ENCODE results near the gene ALDH1A3. TPM values are rescaled to one million over a fixed set of nuclear protein-coding genes. Genes with fewer than 3 reads are reported as not detected.
A peak's percentile ranks its signal among the peaks of the same experiment; 100 is the strongest.

The ALDH1A3 gene
- total RNA-seq, 1 experiment from 2014 or later, result 25.9 TPM

DNA sequence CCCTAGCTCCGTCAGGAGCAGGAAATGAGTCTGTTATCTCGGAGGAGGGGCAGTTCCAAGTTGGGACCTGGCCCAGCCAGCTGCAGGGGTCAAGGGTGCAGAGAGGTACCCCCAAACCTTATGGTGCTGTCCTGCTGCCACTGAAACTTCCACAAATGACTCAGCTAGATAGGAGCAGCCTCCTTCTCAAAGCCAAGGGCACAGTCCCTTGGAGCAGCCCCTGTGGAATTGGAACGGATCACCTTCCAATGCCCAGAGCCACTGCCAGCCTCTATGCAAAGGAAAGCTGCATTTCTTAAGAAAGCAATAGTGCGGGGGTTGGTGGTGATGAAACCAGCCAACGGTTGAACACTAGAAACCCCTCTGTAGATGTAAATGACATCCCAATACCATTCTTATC, 20.0 kb downstream of the ALDH1A3 start:
- H3K27me3 ChIP-seq (ENCODE audit: control insufficient read depth, insufficient read depth, low read length), result no peaks in the 10 kb centered on the region
- no peaks in the 10 kb centered on the region; the same call in none of the 2 replicates for H3K36me3 ChIP-seq (replicated peaks; ENCODE audit: control insufficient read depth, insufficient read depth, low read length)
- no peak for DNase-seq
- no peak overlapping the region for H3K4me3 ChIP-seq (ENCODE audit: insufficient read depth, low read depth, low read length)

DNA sequence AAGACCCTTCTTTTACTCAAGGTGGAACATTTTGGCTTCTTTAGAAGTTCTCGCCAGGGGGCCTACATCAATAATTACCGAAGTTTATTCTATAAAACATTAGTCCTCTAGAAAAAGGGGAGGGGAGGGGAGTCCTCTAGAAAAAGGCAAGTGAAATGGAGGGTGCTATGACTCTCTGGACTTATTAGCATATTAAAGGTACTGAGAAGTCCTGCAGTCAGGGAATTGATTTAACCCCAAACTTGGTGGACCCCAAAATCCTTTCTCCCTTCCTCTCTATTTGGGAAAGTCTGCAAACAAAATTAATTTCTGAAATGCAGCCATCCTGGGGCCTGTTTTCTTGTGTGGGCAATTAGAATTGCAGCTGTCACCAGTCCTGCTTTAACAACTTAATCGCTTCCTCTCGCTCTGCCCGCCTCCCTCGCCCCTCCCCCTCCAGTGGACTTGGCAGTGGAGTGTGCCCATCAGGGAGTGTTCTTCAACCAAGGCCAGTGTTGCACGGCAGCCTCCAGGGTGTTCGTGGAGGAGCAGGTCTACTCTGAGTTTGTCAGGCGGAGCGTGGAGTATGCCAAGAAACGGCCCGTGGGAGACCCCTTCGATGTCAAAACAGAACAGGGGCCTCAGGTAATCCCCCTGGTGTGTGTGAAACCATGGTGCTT, 20.6 kb downstream of the ALDH1A3 start:
- DNase-seq, result no peak
- Histone ChIP-seq H3K4me3 (ENCODE audit: insufficient read depth, low read depth, low read length) (no peak overlapping the region), H3K36me3 (replicated peaks; ENCODE audit: control insufficient read depth, insufficient read depth, low read length) (no peaks in the 10 kb centered on the region; the same call in none of the 2 replicates), H3K27me3 (ENCODE audit: control insufficient read depth, insufficient read depth, low read length) (no peaks in the 10 kb centered on the region)

DNA sequence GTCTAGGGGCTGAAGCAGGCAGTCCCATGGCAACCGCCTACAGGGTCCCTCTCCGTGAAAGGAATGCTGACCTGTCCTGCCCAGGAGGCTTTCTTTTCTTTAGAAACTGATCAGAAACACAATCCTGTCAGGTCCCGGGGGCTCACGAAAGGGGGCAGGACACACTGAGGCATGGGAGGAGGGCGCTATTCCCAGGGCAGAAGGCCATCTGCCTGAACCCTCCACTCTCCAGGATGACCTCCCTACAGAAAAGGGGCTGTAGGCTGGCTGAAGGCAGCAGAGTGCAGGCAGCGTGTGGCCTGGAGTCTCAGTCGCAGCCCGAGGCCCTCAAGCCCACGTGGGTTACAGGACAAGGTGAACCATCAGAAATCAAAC, 21.2 kb downstream of the ALDH1A3 start:
- Histone ChIP-seq H3K27me3 (ENCODE audit: control insufficient read depth, insufficient read depth, low read length) (no peaks in the 10 kb centered on the region), H3K36me3 (replicated peaks; ENCODE audit: control insufficient read depth, insufficient read depth, low read length) (no peaks in the 10 kb centered on the region; the same call in none of the 2 replicates), H3K4me3 (ENCODE audit: insufficient read depth, low read depth, low read length) (no peak overlapping the region)
- DNase-seq, result no peak

DNA sequence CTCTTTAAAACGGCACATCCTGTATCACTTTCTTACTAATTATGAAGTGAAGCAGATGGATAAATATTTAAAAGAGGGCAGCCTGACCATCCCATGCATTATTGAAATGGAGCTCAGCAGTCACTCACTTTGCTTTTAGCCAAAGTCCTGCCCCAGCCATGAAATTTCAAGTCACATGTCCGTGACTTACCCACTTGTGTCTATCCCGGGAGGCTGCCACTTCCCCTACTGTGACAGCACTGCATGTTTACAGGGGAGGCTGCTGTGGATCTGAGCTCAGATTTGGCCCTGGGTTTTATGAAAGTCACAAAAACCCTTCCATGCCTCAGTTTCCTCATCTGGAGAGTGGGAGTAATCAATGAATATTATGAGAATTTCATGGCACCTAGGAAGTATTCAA, 21.7 kb downstream of the ALDH1A3 start:
- no peak for DNase-seq
- Histone ChIP-seq H3K4me3 (ENCODE audit: insufficient read depth, low read depth, low read length) (no peak overlapping the region), H3K36me3 (replicated peaks; ENCODE audit: control insufficient read depth, insufficient read depth, low read length) (no peaks in the 10 kb centered on the region; the same call in none of the 2 replicates), H3K27me3 (ENCODE audit: control insufficient read depth, insufficient read depth, low read length) (no peaks in the 10 kb centered on the region)

DNA sequence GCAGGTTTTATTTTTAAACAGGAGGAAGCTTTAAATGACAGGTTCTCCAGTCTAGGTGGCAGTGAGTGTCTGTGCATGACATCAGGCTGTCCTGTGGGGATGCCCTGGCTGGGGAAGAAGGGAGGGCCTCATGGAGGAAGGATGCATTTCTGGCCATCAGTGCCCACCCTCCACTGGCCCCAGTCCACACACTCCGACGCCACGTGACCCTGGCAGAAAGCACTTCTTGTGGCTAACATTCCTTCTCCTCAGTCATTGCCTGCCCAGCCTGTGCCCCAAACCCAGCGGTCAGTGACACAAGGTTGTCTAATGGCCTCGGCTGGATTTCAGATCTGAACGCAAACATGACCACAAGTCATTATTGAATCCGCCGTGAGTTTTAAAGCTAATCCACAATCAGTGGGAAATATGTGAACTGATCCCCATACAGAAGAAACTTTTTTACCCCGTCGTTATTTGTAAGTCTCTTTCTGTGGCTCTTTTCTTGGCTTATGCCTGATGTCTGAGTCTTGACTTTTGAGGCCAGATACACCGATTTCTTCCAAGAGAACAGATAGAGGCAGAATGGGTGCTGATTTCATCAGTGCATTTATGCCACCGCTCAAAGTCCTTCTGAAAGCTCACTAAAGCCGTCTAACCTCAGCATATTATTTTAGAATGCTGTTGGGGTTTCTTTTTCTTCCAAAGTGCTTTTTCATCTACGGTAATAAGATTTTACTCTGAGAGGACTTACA, 22.2 kb downstream of the ALDH1A3 start:
- no peak for DNase-seq
- Histone ChIP-seq H3K36me3 (replicated peaks; ENCODE audit: control insufficient read depth, insufficient read depth, low read length) (no peaks in the 10 kb centered on the region; the same call in none of the 2 replicates), H3K4me3 (ENCODE audit: insufficient read depth, low read depth, low read length) (no peak overlapping the region), H3K27me3 (ENCODE audit: control insufficient read depth, insufficient read depth, low read length) (no peaks in the 10 kb centered on the region)

DNA sequence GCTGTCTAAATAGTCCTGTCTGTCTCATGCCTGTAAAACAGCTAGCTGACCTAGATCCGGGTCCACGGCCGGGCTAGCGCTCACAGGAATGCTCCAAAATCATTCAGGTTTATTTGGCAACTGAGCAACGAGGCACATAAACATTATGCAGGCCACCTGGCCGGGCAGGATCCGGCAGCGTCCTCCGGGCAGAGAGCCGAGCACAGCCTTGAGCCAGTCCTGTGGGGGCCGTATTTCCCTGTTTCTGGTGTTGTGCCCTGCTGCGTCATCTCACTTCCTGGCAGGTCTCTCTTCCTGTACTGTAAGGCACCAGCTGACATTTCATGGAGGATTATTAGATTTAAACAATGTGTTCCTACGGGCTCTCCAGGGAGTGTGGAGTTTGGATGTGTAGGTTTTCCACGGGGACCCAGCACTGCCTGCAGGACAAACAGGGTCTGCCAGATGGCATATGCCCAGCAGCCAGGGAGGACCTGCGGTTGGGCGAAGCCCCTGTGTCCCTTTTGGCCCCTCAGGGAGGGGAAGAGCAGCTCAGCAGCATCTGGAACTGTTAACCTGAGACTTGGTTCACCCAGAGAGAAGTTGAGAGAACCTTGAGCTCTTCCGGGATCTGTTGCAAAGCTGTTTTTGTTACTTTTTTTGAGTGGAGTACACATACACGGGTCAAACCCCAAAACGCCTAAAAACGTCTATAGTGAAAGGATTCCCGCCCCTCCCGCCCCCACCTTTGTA, 23.0 kb downstream of the ALDH1A3 start:
- Histone ChIP-seq H3K36me3 (replicated peaks; ENCODE audit: control insufficient read depth, insufficient read depth, low read length) (no peaks in the 10 kb centered on the region; the same call in none of the 2 replicates), H3K27me3 (ENCODE audit: control insufficient read depth, insufficient read depth, low read length) (no peaks in the 10 kb centered on the region), H3K4me3 (ENCODE audit: insufficient read depth, low read depth, low read length) (no peak overlapping the region)
- no peak for DNase-seq

DNA sequence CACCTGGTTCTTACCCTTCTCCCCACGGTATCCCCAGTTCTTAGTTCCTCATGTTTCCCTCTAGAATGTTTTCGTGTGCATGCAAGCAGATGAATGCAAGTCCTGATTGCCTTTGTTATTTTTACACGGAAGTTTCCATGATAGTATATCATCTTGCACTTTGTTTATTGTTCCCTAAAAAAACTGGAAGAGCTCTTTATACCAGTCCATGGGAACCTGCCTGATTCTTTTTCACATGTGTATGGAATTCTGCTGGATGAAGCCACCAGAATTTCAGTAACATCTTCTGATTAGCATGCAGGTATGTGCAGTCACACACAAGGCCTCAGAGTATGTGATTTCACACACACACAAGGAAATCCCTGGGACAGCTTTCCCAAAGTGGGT, 23.5 kb downstream of the ALDH1A3 start:
- H3K4me3 ChIP-seq (ENCODE audit: insufficient read depth, low read depth, low read length), result no peak overlapping the region
- H3K36me3 ChIP-seq (replicated peaks; ENCODE audit: control insufficient read depth, insufficient read depth, low read length), result no peaks in the 10 kb centered on the region; the same call in none of the 2 replicates
- no peaks in the 10 kb centered on the region for H3K27me3 ChIP-seq (ENCODE audit: control insufficient read depth, insufficient read depth, low read length)
- DNase-seq, result no peak

DNA sequence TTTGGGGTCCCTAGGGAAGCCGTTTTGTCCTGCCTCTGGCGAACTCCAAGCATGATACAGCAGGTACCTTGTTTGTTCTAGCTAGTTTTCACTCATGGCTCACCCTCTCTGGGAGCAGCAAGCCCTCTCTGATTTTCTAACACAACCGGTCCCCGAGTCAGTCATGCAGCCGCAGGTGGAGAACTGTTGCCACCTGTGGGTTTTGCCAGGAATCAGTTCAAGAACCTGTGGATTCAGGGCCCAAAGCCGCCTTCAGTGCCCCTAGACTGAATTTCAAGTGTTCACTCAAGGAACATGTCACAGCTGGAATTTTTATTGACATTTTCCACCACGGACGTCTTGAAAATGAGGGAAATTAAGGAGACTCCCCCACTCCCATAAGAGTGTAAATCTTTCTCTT, 26.2 kb downstream of the ALDH1A3 start:
- no peaks in the 10 kb centered on the region for H3K27me3 ChIP-seq (ENCODE audit: control insufficient read depth, insufficient read depth, low read length)
- peak; percentile 63 for DNase-seq
- peaks cover 1% of the 10 kb centered on the region; the same call in 1 of the 2 replicates for H3K36me3 ChIP-seq (replicated peaks; ENCODE audit: control insufficient read depth, insufficient read depth, low read length)
- no peak overlapping the region for H3K4me3 ChIP-seq (ENCODE audit: insufficient read depth, low read depth, low read length)

DNA sequence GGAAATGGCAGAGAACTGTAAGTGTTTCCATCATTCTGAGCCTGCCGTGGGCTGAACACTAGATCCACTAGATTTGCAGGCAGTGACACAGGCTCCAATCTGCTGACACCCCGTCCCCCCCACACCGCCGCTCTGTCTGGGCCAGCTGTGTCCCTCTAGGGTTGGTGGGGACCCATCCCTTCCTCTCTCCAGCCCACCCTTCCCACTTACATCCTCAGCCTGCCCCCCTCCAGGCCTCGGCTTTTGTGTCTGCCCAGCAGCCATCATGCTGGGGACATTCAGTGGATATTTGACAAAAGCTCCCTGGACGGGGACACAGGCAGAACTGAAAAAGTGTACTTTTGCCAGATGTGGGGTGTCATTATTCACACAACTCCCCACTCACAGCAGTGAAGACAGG, 28.8 kb downstream of the ALDH1A3 start:
- Histone ChIP-seq H3K4me3 (ENCODE audit: insufficient read depth, low read depth, low read length) (no peak overlapping the region), H3K36me3 (replicated peaks; ENCODE audit: control insufficient read depth, insufficient read depth, low read length) (peaks cover 1% of the 10 kb centered on the region; the same call in 1 of the 2 replicates), H3K27me3 (ENCODE audit: control insufficient read depth, insufficient read depth, low read length) (no peaks in the 10 kb centered on the region)
- DNase-seq, result peak; percentile 24

DNA sequence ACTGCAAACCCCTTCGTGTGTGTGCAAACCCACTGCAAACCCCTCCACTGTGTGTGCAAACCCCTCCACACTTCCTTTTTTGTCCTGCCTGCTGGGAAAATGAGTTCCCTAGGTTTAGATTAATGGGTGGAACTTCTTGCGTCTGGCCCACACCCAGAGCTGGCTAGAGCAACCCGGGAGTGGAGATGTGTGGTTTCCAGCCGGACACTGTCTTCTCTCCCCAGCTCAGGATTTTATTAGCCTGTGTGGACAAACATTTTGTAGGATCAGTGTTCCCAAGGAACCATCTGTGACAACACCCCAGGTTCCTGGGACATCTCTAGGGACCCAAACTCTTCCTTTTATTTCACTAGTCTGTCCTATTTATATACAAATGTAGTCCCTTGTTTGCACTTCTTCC, 29.9 kb downstream of the ALDH1A3 start:
- H3K36me3 ChIP-seq (replicated peaks; ENCODE audit: control insufficient read depth, insufficient read depth, low read length), result peaks cover 3% of the 10 kb centered on the region; the same call in 1 of the 2 replicates
- DNase-seq, result peak; percentile 22
- H3K4me3 ChIP-seq (ENCODE audit: insufficient read depth, low read depth, low read length), result no peak overlapping the region
- no peaks in the 10 kb centered on the region for H3K27me3 ChIP-seq (ENCODE audit: control insufficient read depth, insufficient read depth, low read length)

DNA sequence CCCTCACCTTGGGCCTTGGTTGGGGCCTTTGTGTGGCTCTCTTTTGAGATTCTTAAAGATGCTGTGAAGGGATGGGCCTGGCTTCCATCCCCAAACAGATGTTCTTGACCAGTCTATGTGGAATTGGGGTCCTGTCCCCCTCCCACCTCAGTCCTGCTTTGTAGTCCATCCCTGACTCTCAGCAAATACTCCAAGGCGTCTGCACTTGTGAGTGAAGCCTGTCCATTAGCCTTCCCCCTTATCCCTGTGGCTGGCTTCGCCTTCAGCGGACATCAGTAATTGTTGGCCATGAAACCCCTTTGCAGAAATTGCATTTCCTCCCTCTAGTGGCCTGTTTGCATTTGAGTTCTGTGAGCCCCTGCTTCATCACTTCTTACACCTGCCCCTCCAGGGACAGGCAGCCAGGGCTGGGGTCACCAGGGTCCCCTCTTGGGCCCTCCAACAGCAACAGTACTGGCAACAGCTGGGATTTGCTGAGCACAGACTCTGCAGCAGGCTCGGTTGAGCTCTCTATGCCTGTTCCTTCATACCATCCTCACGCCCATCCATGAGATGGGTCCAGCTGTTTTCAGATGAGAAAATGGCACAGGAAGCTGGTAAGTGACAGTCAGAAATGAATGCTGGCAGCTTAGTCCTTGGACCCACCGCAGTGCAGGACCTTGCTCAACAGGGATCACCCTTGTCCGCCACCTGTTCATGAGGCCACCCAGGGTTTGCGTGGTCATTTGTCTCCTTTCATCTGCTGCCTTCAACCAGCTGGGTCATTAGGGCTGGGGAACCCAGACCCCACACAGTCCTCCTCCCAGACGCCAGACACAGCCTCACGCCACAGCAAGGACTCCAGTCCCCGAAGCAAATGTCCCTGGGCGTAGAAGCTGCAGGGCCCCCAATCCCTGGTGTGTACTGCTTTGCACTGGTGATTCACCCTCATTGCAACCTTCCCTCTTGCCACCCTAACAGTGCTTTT, 30.6 kb downstream of the ALDH1A3 start:
- no peaks in the 10 kb centered on the region for H3K27me3 ChIP-seq (ENCODE audit: control insufficient read depth, insufficient read depth, low read length)
- peaks cover 3% of the 10 kb centered on the region; the same call in 1 of the 2 replicates for H3K36me3 ChIP-seq (replicated peaks; ENCODE audit: control insufficient read depth, insufficient read depth, low read length)
- DNase-seq, result peak; percentile 61

DNA sequence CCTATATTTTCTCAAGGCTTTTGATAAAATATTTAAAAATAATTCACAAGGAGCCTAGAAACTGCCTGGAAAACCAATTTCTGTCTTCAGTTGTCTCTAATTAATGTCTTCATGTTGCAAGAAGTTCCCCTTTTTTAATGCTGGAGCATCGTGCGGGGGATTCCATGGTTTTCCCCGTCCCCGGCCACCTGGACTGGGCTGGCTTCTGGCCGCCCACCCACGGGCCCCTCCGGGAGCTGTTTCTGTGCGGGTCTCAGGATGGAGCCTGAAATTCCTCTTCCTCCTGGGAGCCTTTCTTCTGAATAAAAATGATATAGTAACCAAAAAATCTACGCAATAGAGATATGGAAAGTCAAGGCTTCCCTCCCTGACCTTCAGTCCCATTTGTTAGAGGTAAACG, 31.5 kb downstream of the ALDH1A3 start:
- no peak for DNase-seq
- Histone ChIP-seq H3K27me3 (ENCODE audit: control insufficient read depth, insufficient read depth, low read length) (no peaks in the 10 kb centered on the region), H3K36me3 (replicated peaks; ENCODE audit: control insufficient read depth, insufficient read depth, low read length) (peaks cover 3% of the 10 kb centered on the region; the same call in 1 of the 2 replicates), H3K4me3 (ENCODE audit: insufficient read depth, low read depth, low read length) (no peak overlapping the region)

More for the DNA sequence above, 30.6 kb downstream of the ALDH1A3 start:
- no peak overlapping the region for H3K4me3 ChIP-seq (ENCODE audit: insufficient read depth, low read depth, low read length)

DNA sequence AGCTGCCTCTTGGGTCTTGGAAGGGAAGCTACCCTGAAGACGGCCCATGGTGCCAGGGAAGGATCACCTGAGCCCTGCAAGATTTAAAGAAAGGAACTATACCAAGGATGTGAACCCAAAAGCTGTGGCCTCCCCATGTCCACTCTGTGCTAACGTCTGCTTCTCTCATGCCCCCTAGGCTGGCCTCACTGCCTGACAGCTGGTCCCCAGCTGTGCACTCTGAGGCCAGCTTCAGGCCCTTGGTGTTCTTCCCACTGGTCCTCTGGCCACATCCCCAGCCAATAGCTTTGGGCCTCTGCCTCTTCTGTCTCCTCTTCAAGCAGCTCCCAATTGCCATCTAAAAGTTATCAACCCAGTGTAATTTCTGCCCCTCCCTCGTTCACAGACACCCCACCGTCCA, 34.3 kb downstream of the ALDH1A3 start:
- H3K27me3 ChIP-seq (ENCODE audit: control insufficient read depth, insufficient read depth, low read length), result peaks cover 11% of the 10 kb centered on the region
- DNase-seq, result no peak
- H3K4me3 ChIP-seq (ENCODE audit: insufficient read depth, low read depth, low read length), result no peak overlapping the region
- peaks cover 2% of the 10 kb centered on the region; the same call in 1 of the 2 replicates for H3K36me3 ChIP-seq (replicated peaks; ENCODE audit: control insufficient read depth, insufficient read depth, low read length)

DNA sequence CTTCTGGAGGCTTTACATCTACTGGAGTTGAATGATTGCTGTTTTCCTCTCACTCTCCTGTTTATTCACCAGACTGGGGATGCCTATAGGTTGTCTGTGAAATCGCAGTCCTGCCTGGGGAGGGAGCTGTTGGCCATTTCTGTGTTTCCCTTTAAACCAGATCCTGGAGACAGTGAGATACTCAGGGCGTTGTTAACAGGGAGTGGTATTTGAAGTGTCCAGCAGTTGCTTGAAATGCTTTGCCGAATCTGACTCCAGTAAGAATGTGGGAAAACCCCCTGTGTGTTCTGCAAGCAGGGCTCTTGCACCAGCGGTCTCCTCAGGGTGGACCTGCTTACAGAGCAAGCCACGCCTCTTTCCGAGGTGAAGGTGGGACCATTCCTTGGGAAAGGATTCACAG, 35.2 kb downstream of the ALDH1A3 start:
- peak; percentile 84 for DNase-seq
- 0 out of 2 replicates have a peak, but pooled peaks cover 2% of the 10 kb centered on the region for H3K36me3 ChIP-seq (replicated peaks; ENCODE audit: control insufficient read depth, insufficient read depth, low read length)
- H3K4me3 ChIP-seq (ENCODE audit: insufficient read depth, low read depth, low read length), result no peak overlapping the region
- H3K27me3 ChIP-seq (ENCODE audit: control insufficient read depth, insufficient read depth, low read length), result peaks cover 18% of the 10 kb centered on the region

All from H7 (cell line).